Liver (tissue), 3 donors: Measurements from ENCODE around the gene MNAT1.

Experiments used
- FOXA1 ChIP-seq: IDR thresholded peaks from 2 replicates; pipeline ENCODE4 v1.6.1; 2016; ENCODE audit warnings: antibody characterized with exemption
- GABPA ChIP-seq, 2 donors: IDR thresholded peaks in 1 of 2; conservative IDR thresholded peaks in 1 of 2; 2 replicates each; pipeline ENCODE4 v1.6.1; 2016; ENCODE audit warnings: antibody characterized with exemption in 2 of 2, mild to moderate bottlenecking in 1 of 2, moderate library complexity in 1 of 2
- RAD21 ChIP-seq, 2 donors: IDR thresholded peaks; 2 replicates each; pipeline ENCODE4 v1.6.1; 2016; ENCODE audit warnings: antibody characterized with exemption in 2 of 2, mild to moderate bottlenecking in 2 of 2
- SP1 ChIP-seq: IDR thresholded peaks from 2 replicates; pipeline ENCODE4 v1.6.1; 2018; ENCODE audit warnings: antibody characterized with exemption, mild to moderate bottlenecking
- TAF1 ChIP-seq: conservative IDR thresholded peaks from 2 replicates; pipeline ENCODE4 v1.6.1; 2016; ENCODE audit warnings: antibody characterized with exemption, mild to moderate bottlenecking
- YY1 ChIP-seq: IDR thresholded peaks from 2 replicates; pipeline ENCODE4 v1.6.1; 2016; ENCODE audit warnings: antibody characterized with exemption, mild to moderate bottlenecking
- TF ChIP-seq, protein P1 (sequence below): IDR thresholded peaks from 2 replicates; pipeline ENCODE4 v1.6.1; 2016; ENCODE audit warnings: antibody characterized with exemption
- TF ChIP-seq, protein P2 (sequence below): fragments of 150-350 bp; IDR thresholded peaks from 2 replicates; pipeline ENCODE4 v1.5.1; 2017; ENCODE audit warnings: improper control_type of control experiment, low read depth, low read length; ENCODE audit not compliant: missing input control
- TF ChIP-seq, protein P3 (sequence below): IDR thresholded peaks from 2 replicates; pipeline ENCODE4 v1.6.1; 2016; ENCODE audit warnings: antibody characterized with exemption, mild to moderate bottlenecking
- TF ChIP-seq, protein P4 (sequence below): IDR thresholded peaks from 2 replicates; pipeline ENCODE4 v1.6.1; 2016; ENCODE audit warnings: antibody characterized with exemption
- donor health status: healthy.
- donor health status: healthy.

DNA sequence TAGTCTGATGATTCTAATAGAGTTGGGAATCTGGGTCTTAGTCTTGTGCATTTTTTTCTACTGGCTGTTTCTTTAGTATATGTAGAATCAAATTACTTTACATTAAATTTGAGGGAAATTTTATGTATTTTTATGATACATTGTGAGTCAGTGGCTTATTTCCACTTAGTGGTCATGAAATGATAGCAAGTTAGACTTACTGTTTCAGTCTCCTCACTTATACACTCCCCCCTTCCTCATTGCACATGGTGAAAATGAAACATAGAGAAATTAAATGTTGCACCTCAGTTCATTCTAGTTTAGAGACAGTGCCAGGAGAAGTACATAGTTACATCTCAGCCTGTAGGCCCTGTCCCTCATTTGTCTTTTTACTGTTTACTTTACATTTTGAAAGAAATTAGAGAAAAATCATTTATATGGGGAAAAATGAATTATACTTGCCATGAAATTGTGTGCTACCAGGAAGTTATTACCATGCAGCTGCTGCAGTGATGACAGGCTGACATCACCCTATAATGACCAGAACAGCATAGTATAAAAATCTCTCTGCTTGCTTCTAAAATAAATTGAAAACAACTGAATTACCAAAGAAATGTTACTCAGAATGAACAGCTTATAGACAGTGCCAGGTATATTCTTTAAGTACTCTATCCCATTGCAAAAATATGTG is 133.1 kb downstream of the MNAT1 start:
- TF ChIP-seq, protein P1, sequence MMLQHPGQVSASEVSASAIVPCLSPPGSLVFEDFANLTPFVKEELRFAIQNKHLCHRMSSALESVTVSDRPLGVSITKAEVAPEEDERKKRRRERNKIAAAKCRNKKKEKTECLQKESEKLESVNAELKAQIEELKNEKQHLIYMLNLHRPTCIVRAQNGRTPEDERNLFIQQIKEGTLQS, result no peak
- TF ChIP-seq, protein P2, sequence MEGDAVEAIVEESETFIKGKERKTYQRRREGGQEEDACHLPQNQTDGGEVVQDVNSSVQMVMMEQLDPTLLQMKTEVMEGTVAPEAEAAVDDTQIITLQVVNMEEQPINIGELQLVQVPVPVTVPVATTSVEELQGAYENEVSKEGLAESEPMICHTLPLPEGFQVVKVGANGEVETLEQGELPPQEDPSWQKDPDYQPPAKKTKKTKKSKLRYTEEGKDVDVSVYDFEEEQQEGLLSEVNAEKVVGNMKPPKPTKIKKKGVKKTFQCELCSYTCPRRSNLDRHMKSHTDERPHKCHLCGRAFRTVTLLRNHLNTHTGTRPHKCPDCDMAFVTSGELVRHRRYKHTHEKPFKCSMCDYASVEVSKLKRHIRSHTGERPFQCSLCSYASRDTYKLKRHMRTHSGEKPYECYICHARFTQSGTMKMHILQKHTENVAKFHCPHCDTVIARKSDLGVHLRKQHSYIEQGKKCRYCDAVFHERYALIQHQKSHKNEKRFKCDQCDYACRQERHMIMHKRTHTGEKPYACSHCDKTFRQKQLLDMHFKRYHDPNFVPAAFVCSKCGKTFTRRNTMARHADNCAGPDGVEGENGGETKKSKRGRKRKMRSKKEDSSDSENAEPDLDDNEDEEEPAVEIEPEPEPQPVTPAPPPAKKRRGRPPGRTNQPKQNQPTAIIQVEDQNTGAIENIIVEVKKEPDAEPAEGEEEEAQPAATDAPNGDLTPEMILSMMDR, result no peak
- TF ChIP-seq GABPA (IDR thresholded peaks at IDR 0.05 in 1 of 2, conservative IDR thresholded peaks at IDR 0.05 in 1 of 2), result no peak
- TF ChIP-seq, protein P3, sequence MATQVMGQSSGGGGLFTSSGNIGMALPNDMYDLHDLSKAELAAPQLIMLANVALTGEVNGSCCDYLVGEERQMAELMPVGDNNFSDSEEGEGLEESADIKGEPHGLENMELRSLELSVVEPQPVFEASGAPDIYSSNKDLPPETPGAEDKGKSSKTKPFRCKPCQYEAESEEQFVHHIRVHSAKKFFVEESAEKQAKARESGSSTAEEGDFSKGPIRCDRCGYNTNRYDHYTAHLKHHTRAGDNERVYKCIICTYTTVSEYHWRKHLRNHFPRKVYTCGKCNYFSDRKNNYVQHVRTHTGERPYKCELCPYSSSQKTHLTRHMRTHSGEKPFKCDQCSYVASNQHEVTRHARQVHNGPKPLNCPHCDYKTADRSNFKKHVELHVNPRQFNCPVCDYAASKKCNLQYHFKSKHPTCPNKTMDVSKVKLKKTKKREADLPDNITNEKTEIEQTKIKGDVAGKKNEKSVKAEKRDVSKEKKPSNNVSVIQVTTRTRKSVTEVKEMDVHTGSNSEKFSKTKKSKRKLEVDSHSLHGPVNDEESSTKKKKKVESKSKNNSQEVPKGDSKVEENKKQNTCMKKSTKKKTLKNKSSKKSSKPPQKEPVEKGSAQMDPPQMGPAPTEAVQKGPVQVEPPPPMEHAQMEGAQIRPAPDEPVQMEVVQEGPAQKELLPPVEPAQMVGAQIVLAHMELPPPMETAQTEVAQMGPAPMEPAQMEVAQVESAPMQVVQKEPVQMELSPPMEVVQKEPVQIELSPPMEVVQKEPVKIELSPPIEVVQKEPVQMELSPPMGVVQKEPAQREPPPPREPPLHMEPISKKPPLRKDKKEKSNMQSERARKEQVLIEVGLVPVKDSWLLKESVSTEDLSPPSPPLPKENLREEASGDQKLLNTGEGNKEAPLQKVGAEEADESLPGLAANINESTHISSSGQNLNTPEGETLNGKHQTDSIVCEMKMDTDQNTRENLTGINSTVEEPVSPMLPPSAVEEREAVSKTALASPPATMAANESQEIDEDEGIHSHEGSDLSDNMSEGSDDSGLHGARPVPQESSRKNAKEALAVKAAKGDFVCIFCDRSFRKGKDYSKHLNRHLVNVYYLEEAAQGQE, result no peak
- TF ChIP-seq FOXA1, result no peak
- no peak for TF ChIP-seq YY1
- TF ChIP-seq TAF1, result no peak
- TF ChIP-seq RAD21 (IDR thresholded peaks at IDR 0.05), result no peak
- TF ChIP-seq SP1, result no peak
- TF ChIP-seq, protein P4, sequence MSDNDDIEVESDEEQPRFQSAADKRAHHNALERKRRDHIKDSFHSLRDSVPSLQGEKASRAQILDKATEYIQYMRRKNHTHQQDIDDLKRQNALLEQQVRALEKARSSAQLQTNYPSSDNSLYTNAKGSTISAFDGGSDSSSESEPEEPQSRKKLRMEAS, result no peak
